Lung (tissue), 4 donors: ENCODE results near the gene PTPN5. TPM values are rescaled to one million over a fixed set of nuclear protein-coding genes. Genes with fewer than 3 reads are reported as not detected.

Experiments used
- polyA plus RNA-seq, 2 donors: library from polyadenylated mRNA; stranded (reverse); fragments of 200-250 nt; gene quantifications; one replicate each; pipeline ENCODE4 v1.2.1, GENCODE V29; 2013
- total RNA-seq, 2 donors: library from RNA; depleted of rRNA in 1 of 2; stranded (reverse); fragments of >200 nt in 1 of 2; gene quantifications; one replicate each; pipeline ENCODE4 v1.2.1, GENCODE V29; 2014 to 2021
- donor health status: Bipolar disorder and iron deficiency.
- donor health status: healthy.
- donor health status: DM: yes; HTN: yes; CAD: no.

The PTPN5 gene
- total and polyA plus RNA-seq, 4 donors: 0.02 to 0.15 TPM; not detected in 2

Other genes with a start within 250 kb of the PTPN5 start
- gene UEVLD, start 203.1 kb downstream of the PTPN5 start, total RNA-seq: 10 to 100 TPM; 20.7 to 29.6 TPM
- gene UEVLD, start 203.1 kb downstream of the PTPN5 start, polyA plus RNA-seq: 10 to 100 TPM in 1 of 2 donors, 1 to 10 TPM in 1; 6.4 to 10.9 TPM
- 1 to 10 TPM; 2.8 to 3.5 TPM for gene MISFA, start 192.0 kb downstream of the PTPN5 start, total RNA-seq
- gene MISFA, start 192.0 kb downstream of the PTPN5 start, polyA plus RNA-seq: 1 to 10 TPM in 1 of 2 donors, under 1 TPM in 1; 0.95 to 2.5 TPM
- gene SPTY2D1, start 157.5 kb downstream of the PTPN5 start, total RNA-seq: 10 to 100 TPM; 17.8 to 21.0 TPM
- 10 to 100 TPM in 1 of 2 donors, 1 to 10 TPM in 1; 3.9 to 10.7 TPM for gene SPTY2D1, start 157.5 kb downstream of the PTPN5 start, polyA plus RNA-seq
- gene TMEM86A, start 93.0 kb downstream of the PTPN5 start, total RNA-seq: 1 to 10 TPM; 3.2 to 8.9 TPM
- gene TMEM86A, start 93.0 kb downstream of the PTPN5 start, polyA plus RNA-seq: 1 to 10 TPM; 1.9 to 2.6 TPM
- 1 to 10 TPM in 1 of 2 donors, under 1 TPM in 1; 0.77 to 2.0 TPM for gene IGSF22, start 65.6 kb downstream of the PTPN5 start, total RNA-seq
- gene IGSF22, start 65.6 kb downstream of the PTPN5 start, polyA plus RNA-seq: under 1 TPM; 0.33 to 0.34 TPM
- gene MRGPRX1, start 147.6 kb upstream of the PTPN5 start, total RNA-seq: not detected
- gene MRGPRX1, start 147.6 kb upstream of the PTPN5 start, polyA plus RNA-seq: not detected